Activated naive CD8-positive, alpha-beta T cell treated with anti-CD3 and anti-CD28 coated beads, Interleukin-2, amount 50 U/mL, for 16 hours (primary cell): ENCODE data around the gene TADA3.
"Not testable (repeated sequence)": the region's sequence is repeated elsewhere in the genome, so short reads cannot be mapped to it uniquely, and the experiment has no call there.

Source experiments
- DNase-seq: peaks from one replicate; pipeline ENCODE4 v3.0.0-alpha.2; 2020; ENCODE audit warnings: low read depth, low spot score

TADA3 gene

GRCh38 chr3:9783954-9784353 lies 8.3 kb downstream of the TADA3 start:
- DNase-seq, result no peak

- DNase-seq, result no peak
Observed at GRCh38 chr3:9782770-9783169, 9.5 kb downstream of the TADA3 start.

DNA sequence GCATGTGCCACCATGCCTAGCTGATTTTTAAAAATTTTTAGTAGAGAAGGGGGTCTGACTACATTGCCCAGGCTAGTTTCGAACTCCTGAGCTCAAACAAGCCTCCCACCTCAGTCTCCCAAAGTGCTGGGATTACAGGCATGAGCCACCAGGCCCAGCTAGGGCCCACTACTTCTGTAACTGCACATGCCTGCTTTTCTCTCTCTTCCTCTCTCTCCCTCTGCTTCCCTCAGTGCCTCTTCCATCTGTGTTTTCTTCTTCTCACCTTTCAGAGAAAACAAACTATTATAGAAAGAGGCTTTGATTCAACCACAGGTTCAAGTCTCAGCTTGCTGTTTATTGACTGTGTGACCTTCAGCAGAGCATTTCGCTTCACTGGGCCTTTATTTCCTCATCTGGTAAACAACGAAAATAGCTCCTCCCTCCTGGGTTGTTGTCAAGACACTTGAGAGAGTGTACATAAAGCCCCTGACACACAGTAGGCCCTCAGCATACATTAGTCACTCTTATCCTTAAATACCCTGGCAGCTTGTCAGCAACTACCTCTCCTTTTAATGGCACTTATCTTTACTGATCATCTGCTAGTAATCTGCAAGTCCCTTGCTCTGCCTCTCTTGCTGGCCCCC lies 10.2 kb downstream of the TADA3 start:
- no peak for DNase-seq

- no peak for DNase-seq
Observed at GRCh38 chr3:9781551-9781950, 10.7 kb downstream of the TADA3 start.

GRCh38 chr3:9780910-9781309 lies 11.4 kb downstream of the TADA3 start:
- DNase-seq, result no peak

- DNase-seq, result no peak
Observed at GRCh38 chr3:9780458-9780812, 11.8 kb downstream of the TADA3 start.

DNA sequence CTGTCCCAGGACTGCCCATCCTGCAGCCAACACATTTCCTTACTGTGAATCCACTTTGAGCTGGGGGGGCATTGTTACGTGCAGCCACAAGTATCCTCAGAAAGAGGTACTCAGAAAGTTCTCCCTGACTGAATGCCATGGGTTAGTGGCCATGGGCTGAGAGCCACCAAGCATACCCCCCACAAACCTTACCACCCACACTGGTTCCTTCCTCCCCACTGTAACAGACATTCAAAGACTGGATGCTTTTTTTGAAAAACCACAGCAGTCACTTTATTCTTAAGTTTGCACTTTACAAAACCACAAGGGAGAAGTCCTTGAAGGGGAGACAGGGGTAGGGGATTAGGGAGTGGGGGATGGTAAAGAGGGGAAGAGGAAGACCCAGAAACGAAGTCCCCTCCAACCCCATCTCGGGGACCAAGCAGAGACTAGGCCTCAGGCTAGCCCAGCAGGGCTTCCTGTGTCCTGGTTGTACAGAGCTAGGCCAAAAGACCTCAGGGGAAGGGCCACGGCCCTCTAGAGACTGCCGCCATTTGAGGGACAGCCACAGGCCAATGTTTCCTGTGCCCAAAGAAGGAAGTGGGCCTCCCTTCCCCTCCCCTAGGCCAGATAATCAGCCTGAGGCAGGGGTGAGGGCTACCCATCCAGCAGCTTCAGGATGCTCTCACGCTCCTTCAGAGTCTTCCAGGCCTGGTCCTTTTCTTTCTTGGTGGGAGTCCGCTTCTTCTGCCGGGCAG lies 12.4 kb downstream of the TADA3 start:
- no peak for DNase-seq

DNA sequence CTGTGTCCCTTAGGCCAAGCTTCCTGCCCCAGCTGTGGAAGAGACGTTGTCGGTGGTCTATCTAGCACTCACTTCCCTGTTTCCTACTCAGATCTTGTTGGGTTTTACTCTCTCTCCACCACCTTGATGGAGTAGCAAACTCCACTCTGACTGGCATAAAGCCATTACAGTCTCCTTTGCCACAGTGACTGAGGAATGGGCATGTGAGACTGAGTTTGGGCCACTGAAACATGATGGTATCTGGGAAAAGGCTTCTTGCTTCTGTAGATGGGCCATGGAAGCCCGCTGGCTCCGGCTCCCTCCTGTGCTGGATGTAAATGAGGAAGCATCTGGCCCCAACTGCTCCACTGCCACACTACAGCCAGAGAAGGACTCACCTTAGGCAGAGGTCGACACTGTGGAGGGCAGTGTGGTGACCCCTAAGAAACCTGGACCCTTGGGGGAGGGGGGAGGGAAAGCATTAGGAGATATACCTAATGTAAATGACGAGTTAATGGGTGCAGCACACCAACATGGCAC lies 13.1 kb downstream of the TADA3 start:
- no peak for DNase-seq

GRCh38 chr3:9778143-9779074 lies 13.9 kb downstream of the TADA3 start:
- DNase-seq, result peak; percentile 37

GRCh38 chr3:9777694-9778021 lies 14.6 kb downstream of the TADA3 start:
- no peak for DNase-seq

- no peak for DNase-seq
Observed at GRCh38 chr3:9776896-9777693, 15.2 kb downstream of the TADA3 start.

- not testable (repeated sequence) for DNase-seq
Observed at GRCh38 chr3:9771007-9771406, 21.3 kb downstream of the TADA3 start.

DNA sequence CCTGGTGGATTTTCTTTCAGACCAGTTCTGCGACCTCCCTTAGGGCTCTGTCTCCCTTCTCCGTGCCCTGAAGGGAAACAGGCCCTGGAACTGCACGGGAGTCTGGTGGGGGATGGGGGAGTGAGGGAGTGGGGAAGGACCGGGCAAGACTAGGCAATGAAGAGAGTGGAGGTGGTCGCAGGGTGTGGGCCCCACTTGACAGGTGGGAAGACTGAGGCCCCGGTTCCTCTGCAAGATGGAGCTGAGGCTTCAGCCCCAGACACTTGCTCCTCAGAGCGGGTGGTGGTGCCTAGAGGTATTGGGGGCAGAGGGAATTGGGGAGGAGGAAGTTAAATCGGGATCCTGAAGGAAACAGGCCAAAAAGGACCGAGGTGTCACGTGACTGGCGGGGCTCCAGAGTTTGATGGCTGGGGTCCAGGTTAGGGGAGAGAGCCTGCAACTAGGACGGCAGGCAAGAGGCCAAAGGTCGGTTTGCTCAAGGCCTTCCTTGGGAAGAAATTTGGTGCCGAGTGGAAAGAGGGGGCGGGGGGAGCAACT lies 21.9 kb downstream of the TADA3 start:
- no peak for DNase-seq

- no peak for DNase-seq
Observed at GRCh38 chr3:9769426-9770275, 22.6 kb downstream of the TADA3 start, which contains the start of gene CAMK1. Gene CAMK1 (minus strand): TSS chr3:9769947. CDS start chr3:9767749, 2,198 bp downstream.

- DNase-seq, result no peak
Observed at GRCh38 chr3:9769012-9769411, 23.3 kb downstream of the TADA3 start.

DNA sequence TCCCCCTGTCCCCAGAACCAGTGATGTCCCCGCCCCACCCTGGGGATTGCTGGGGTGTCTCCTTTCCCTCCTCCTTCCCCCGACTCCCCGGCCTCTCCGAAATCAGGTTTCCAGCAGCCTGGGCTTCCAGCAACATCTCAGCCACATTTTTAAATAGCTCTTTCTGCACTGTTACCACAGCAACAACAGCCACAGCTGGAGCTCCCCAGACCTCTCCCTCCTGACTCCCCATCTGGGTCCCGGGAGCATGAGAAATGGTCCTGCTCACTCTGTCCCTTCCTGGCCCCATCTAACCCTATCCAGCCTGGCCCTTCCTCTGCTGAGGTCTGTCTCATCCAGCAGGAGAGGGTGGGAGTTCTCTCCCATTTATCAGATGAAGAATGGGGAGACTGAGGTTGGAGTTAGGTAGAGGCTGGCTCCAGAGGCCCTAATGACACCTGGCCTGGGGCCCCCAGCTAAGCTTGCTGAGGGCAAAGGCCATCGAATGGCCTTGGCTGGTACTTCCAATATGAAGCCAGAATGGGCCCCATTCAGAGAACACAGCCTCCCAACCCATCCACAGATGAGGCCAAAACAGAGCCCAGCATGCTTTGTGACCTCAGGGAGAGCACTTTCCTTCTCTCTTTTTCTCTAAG lies 24.0 kb downstream of the TADA3 start:
- DNase-seq, result no peak

DNA sequence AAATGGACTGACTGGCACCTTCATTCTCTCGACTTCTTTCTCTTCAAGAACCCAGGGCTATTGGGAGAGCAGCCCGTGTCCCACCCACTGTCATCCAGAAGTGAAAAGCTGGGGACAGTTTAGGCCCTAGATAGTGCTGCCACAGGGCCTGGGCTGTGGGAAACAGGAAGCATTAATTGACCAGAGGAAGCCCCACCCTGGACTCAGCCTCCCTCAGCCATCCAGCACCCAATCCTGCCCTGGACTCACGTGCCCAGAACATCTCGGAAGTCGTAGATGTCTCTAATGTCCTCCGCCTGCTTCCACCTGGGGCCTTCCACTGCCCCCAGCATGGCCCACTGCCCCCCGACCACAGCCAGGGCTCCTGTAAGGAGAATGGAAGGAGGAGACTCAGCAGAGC lies 24.9 kb downstream of the TADA3 start:
- no peak for DNase-seq

DNA sequence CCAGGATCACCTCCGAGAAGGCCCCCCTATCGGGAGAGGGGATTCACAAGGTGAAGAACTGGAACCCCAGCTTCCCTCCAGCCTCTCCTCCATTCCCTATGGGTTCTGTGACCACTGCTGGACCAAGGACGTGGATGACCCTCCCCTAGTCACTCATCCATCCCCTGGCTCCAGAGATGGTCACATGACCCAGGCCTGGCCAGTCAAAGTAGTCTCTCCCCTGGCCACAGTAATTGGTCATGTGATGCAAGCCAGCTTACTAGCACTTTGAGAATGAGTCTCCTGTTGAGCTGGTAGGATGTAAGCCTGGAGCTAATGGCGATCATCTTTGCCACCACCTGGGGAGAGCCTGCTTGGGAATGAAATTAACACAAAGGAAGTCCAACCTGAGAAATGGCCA lies 26.4 kb downstream of the TADA3 start:
- no peak for DNase-seq

DNA sequence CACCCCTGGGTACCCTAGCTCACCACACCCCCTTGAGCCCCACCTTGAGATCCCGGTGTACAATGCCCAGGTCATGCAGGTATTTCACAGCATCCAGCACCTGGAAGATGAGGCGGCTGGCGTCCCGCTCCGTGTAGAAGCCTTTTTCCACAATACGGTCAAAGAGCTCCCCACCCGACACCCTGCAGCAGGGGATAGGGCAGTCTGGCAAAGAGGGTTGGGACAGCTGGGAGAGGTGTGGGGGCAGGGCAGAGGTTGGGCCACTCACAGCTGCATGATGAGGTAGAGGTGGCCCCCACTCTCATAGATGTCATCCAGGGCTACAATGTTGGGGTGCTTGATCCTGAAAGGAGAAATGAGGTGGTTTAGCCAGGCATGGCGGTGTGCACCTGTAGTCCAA lies 29.4 kb downstream of the TADA3 start:
- DNase-seq, result no peak

DNA sequence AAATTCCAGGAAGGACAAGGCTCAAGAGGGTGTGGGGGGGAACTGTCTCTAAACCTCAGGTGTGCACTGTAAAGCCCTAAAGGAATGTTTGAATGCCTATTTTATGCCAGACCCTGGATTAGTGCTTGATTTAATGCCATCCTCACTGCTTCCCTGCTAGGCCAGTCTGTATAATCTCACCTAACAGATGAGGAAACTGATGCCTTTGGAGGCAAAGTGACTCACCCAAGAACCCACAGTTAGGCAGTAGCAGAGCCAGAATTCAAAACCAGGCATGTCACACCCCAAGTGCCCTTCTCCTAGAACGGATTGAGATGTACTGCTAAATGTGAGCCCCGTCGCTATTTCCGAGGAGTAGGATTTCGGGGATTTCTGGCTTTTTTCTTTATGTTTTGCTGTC lies 30.4 kb downstream of the TADA3 start:
- DNase-seq, result no peak
